C4-2B (cell line): ENCODE data around the gene IGF2.

ENCODE experiments used
- ZFX ChIP-seq: fragments of 450-650 bp; IDR thresholded peaks from 2 replicates; pipeline ENCODE4 v1.6.1; 2017
- TF ChIP-seq, protein P1 (sequence below): fragments of 450-650 bp; conservative IDR thresholded peaks from 2 replicates; pipeline ENCODE4 v1.5.1; 2017; ENCODE audit warnings: mild to moderate bottlenecking

DNA sequence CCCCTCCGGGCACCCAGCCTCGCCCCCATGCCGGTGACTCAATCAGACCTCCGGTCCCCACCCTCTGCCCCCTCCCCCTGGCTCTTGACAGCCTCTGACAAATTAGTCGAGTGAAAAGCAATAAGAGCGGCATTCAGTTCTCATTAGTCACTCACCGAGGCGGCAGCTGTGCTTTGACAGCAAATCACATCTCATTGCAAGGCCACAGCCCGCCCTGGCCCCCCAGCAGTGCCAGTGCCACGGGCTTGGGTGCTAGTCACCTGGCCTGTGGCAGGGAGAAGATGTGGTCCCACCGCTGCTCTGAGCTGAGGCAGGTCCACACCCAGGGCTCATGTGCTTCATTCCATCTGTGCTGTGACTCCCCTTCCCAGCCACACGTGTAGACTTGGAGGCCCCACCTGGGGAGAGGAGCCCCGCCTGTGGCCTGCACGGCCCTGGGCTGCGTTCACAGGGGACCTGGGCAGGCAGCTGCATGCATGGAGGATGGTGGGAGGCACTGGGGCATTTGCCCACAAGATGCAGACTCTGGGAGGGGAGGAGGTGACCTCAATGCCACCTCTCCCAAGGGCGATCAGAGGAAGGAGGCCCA is 39.8 kb upstream of the IGF2 start:
- TF ChIP-seq, protein P1, sequence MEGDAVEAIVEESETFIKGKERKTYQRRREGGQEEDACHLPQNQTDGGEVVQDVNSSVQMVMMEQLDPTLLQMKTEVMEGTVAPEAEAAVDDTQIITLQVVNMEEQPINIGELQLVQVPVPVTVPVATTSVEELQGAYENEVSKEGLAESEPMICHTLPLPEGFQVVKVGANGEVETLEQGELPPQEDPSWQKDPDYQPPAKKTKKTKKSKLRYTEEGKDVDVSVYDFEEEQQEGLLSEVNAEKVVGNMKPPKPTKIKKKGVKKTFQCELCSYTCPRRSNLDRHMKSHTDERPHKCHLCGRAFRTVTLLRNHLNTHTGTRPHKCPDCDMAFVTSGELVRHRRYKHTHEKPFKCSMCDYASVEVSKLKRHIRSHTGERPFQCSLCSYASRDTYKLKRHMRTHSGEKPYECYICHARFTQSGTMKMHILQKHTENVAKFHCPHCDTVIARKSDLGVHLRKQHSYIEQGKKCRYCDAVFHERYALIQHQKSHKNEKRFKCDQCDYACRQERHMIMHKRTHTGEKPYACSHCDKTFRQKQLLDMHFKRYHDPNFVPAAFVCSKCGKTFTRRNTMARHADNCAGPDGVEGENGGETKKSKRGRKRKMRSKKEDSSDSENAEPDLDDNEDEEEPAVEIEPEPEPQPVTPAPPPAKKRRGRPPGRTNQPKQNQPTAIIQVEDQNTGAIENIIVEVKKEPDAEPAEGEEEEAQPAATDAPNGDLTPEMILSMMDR = no peak
- TF ChIP-seq ZFX = no peak
